GM12878 (cell line): Measurements from ENCODE around the gene SCLT1. TPM values are rescaled to one million over a fixed set of nuclear protein-coding genes. Genes with fewer than 3 reads are reported as not detected.

Experiments
- ATAC-seq: fragments of 200-7000 bp; cut with Tn5 transposase; 3 replicates; pipeline ENCODE4 v1.9.1; 2020; ENCODE audit warnings: mild to moderate bottlenecking, moderate library complexity
- BruUV-seq: library from RNA; stranded (reverse); fragments of 400-500 nt; replicated peaks from 2 replicates; lab custom pipeline; 2021; lab: Mats Ljungman, UMichigan
- CTCF ChIA-PET: fragments of 300-600 bp; sonication (Branson Sonifier 250); formaldehyde crosslinking; extraction: SDS; loops from one replicate; lab custom pipeline; 2021; ENCODE audit warnings: inconsistent platforms; lab: Yijun Ruan, JAX
- POLR2A ChIA-PET: fragments of 350-600 bp; formaldehyde crosslinking; extraction: SDS; loops from one replicate; lab custom pipeline; 2021; ENCODE audit warnings: inconsistent platforms; lab: Charles Lee
- RAD21 ChIA-PET: fragments of 300-600 bp; sonication (Branson Sonifier 250); formaldehyde crosslinking; loops from one replicate; lab custom pipeline; 2023; ENCODE audit warnings: antibody characterized with exemption; ENCODE audit not compliant: unreplicated experiment; lab: Charles Lee
- SMC1A ChIA-PET: fragments of 300-600 bp; sonication (Branson Sonifier 250); formaldehyde crosslinking; loops from one replicate; lab custom pipeline; 2023; ENCODE audit not compliant: unreplicated experiment, uncharacterized antibody; lab: Charles Lee
- DNase-seq: peaks from one replicate; pipeline ENCODE4 v3.0.0-alpha.2; 2011; ENCODE audit warnings: low read depth, low spot score
- FAIRE-seq: peaks from 3 replicates; lab custom pipeline; 2011; peaks lifted over from hg19 to GRCh38; lab: Jason Lieb, UNC
- H2AFZ ChIP-seq: 2 replicates; pipeline ENCODE4 v1.6.0; 2011; ENCODE audit warnings: low read depth, low read length, control low read depth; ENCODE audit not compliant: control insufficient read depth
- H3K27ac ChIP-seq: 2 replicates; pipeline ENCODE4 v1.5.1; 2011; ENCODE audit warnings: control low read depth; ENCODE audit not compliant: control insufficient read depth, insufficient read depth
- H3K27me3 ChIP-seq, 2 experiments: replicated peaks in 1 of 2; 2 replicates each; pipeline versions ENCODE4 v1.6.0 to v1.6.1; 2011; ENCODE audit warnings: low read length in 1 of 2; ENCODE audit not compliant: control insufficient read depth in 2 of 2, insufficient read depth in 2 of 2
- H3K36me3 ChIP-seq, 2 experiments: 2 replicates each; pipeline ENCODE4 v1.5.1; 2011; ENCODE audit warnings: low read length in 1 of 2; ENCODE audit not compliant: control insufficient read depth in 2 of 2, insufficient read depth in 2 of 2
- H3K4me1 ChIP-seq: 2 replicates; pipeline ENCODE4 v1.6.1; 2011; ENCODE audit warnings: mild to moderate bottlenecking, low read length, moderate library complexity, mixed read lengths; ENCODE audit not compliant: control insufficient read depth, insufficient read depth
- H3K4me2 ChIP-seq: 2 replicates; pipeline ENCODE4 v1.6.0; 2011; ENCODE audit warnings: control low read depth; ENCODE audit not compliant: control insufficient read depth, insufficient read depth
- H3K4me3 ChIP-seq: fragments of 200-600 bp; sonication (generic); 2 replicates; pipeline ENCODE4 v1.5.1; 2016
- H3K79me2 ChIP-seq: 2 replicates; pipeline ENCODE4 v1.6.0; 2011; ENCODE audit warnings: low read length; ENCODE audit not compliant: control insufficient read depth, insufficient read depth
- H3K9ac ChIP-seq: 2 replicates; pipeline ENCODE4 v1.8.0; 2011; ENCODE audit warnings: low read length, control low read depth, mixed read lengths; ENCODE audit not compliant: control insufficient read depth, insufficient read depth
- H3K9me3 ChIP-seq: replicated peaks from 3 replicates; pipeline ENCODE4 v1.5.1; 2011; ENCODE audit warnings: mild to moderate bottlenecking, low read length; ENCODE audit not compliant: control insufficient read depth, insufficient read depth
- H4K20me1 ChIP-seq: 2 replicates; pipeline ENCODE4 v1.6.0; 2011; ENCODE audit not compliant: control insufficient read depth, insufficient read depth
- CTCF ChIP-seq, 3 experiments: IDR thresholded peaks in 2 of 3; conservative IDR thresholded peaks in 1 of 3; 2 replicates each; pipeline ENCODE4 v1.5.1; 2011; ENCODE audit warnings: low read depth in 3 of 3, low read length in 3 of 3, mild to moderate bottlenecking in 3 of 3, control low read depth in 2 of 3, moderate library complexity in 2 of 3, inconsistent platforms in 1 of 3, mixed read lengths in 1 of 3; ENCODE audit not compliant: control insufficient read depth in 2 of 3, insufficient read depth in 1 of 3; ENCODE audit errors: extremely low read depth in 1 of 3
- MLLT1 ChIP-seq: fragments of 450-650 bp; IDR thresholded peaks from 2 replicates; pipeline ENCODE4 v1.6.1; 2016; ENCODE audit warnings: mild to moderate bottlenecking
- MTA3 ChIP-seq: IDR thresholded peaks from 2 replicates; pipeline ENCODE4 v1.6.1; 2012; ENCODE audit warnings: low read length, inconsistent platforms, borderline replicate concordance
- RAD51 ChIP-seq: fragments of 450-650 bp; IDR thresholded peaks from 2 replicates; pipeline ENCODE4 v1.6.1; 2016; ENCODE audit warnings: moderate library complexity, mild to moderate bottlenecking, inconsistent platforms
- SRF ChIP-seq, 2 experiments: IDR thresholded peaks; 2 replicates each; pipeline ENCODE4 v1.6.1; 2011; ENCODE audit warnings: low read depth in 2 of 2, low read length in 2 of 2, mild to moderate bottlenecking in 1 of 2, moderate library complexity in 1 of 2
- ZBTB40 ChIP-seq: fragments of 450-650 bp; IDR thresholded peaks from 2 replicates; pipeline ENCODE4 v1.6.1; 2016; ENCODE audit warnings: mild to moderate bottlenecking, moderate library complexity, borderline replicate concordance
- WGBS: methylation state at CpG from one replicate; pipeline ENCODE4 v1.1.6; 2016; ENCODE audit warnings: low lambda C conversion rate; ENCODE audit not compliant: insufficient replicate concordance, insufficient coverage; ENCODE audit errors: missing lambda C conversion rate; 5-methylcytosine and 5-hydroxymethylcytosine counted together
- in situ Hi-C: fragments of 300-500 bp; cut with MboI; formaldehyde crosslinking; loops from 9 replicates; pipeline ENCODE4 v1.14.3; 2018; ENCODE audit warnings: mixed read lengths
- intact Hi-C: fragments of 100-400 bp; cut with micrococcal nuclease; formaldehyde crosslinking; loops from one replicate; pipeline ENCODE4 v1.14.2; 2022; ENCODE audit not compliant: unreplicated experiment
- polyA plus RNA-seq, 11 experiments: library from polyadenylated mRNA; depleted of rRNA in 4 of 11; unstranded in 6 of 11; stranded (reverse) in 5 of 11; fragments of >200 nt; fragmentation: Nextera tagmentation in 4 of 11; fragmentation: Illumina TruSeq in 1 of 11; extraction: Ambion mirVana in 4 of 11; extraction: Trizol in 1 of 11; gene quantifications; 1 replicate in 1 of 11; 2 replicates in 10 of 11; pipeline versions ENCODE4 v1.2.1 to v1.2.3, GENCODE V29; 2011 to 2016; ENCODE audit warnings: inconsistent platforms in 2 of 11, missing spikeins in 2 of 11, low read depth in 1 of 11
- total RNA-seq, 4 experiments: library from RNA; depleted of rRNA in 3 of 4; stranded (reverse); fragments of >200 nt in 3 of 4; fragmentation: Illumina TruSeq in 1 of 4; extraction: Trizol in 1 of 4; gene quantifications; 2 replicates each; pipeline versions ENCODE4 v1.2.1 to v1.2.3, GENCODE V29; 2013 to 2021
- TF ChIP-seq, protein P1 (sequence below): fragments of 450-650 bp; formaldehyde crosslinking; IDR thresholded peaks from 2 replicates; pipeline ENCODE4 v1.5.0; 2022; ENCODE audit warnings: mild to moderate bottlenecking, missing genetic modification characterization

SCLT1 gene
- total and polyA plus RNA-seq, 10 of the 15 experiments (the other 5 are each of a cell fraction or from before 2014, with no cell fraction given): 7.8 to 31.4 (median 19.6) TPM

GRCh38 chr4:128921954-128922353 is 171.4 kb downstream of the SCLT1 start:
- no peak for ATAC-seq
- DNase-seq: no peak
- H3K9ac ChIP-seq: no peak overlapping the region
- H3K9me3 ChIP-seq: peaks cover 3% of the 10 kb centered on the region
- peaks cover 18% of the 10 kb centered on the region for H3K4me1 ChIP-seq
- no TSS peak for BruUV-seq
- ChIA-PET SMC1A (no interaction called here), RAD21 (no interaction called here), CTCF (no interaction called here), POLR2A (no interaction called here)
- no peaks in the 10 kb centered on the region for H3K79me2 ChIP-seq
- H3K27me3 ChIP-seq: no peaks in the 10 kb centered on the region
- H3K4me3 ChIP-seq: no peak overlapping the region
- in situ Hi-C loops: no loop called here
- intact Hi-C loops: no loop called here
- FAIRE-seq: no peak
- H4K20me1 ChIP-seq: no peaks in the 10 kb centered on the region
- H3K4me2 ChIP-seq: no peak overlapping the region
- H3K36me3 ChIP-seq: no peaks in the 10 kb centered on the region
- H3K27ac ChIP-seq: no peak overlapping the region
- WGBS: 99% methylated on average over 3 of the region's 3 CpGs
- H2AFZ ChIP-seq: no peak overlapping the region
- TF ChIP-seq MTA3 (no peak), CTCF (IDR thresholded peaks at IDR 0.05 in 2 of 3, conservative IDR thresholded peaks at IDR 0.05 in 1 of 3; ENCODE audit: control insufficient read depth in 2 of 3, extremely low read depth in 1 of 3, insufficient read depth in 1 of 3, low read depth in 3 of 3, low read length in 3 of 3) (no peak), SRF (IDR thresholded peaks at IDR 0.05; ENCODE audit: low read depth in 2 of 2, low read length in 2 of 2) (no peak), ZBTB40 (no peak), MLLT1 (no peak), RAD51 (no peak)
- TF ChIP-seq, protein P1, sequence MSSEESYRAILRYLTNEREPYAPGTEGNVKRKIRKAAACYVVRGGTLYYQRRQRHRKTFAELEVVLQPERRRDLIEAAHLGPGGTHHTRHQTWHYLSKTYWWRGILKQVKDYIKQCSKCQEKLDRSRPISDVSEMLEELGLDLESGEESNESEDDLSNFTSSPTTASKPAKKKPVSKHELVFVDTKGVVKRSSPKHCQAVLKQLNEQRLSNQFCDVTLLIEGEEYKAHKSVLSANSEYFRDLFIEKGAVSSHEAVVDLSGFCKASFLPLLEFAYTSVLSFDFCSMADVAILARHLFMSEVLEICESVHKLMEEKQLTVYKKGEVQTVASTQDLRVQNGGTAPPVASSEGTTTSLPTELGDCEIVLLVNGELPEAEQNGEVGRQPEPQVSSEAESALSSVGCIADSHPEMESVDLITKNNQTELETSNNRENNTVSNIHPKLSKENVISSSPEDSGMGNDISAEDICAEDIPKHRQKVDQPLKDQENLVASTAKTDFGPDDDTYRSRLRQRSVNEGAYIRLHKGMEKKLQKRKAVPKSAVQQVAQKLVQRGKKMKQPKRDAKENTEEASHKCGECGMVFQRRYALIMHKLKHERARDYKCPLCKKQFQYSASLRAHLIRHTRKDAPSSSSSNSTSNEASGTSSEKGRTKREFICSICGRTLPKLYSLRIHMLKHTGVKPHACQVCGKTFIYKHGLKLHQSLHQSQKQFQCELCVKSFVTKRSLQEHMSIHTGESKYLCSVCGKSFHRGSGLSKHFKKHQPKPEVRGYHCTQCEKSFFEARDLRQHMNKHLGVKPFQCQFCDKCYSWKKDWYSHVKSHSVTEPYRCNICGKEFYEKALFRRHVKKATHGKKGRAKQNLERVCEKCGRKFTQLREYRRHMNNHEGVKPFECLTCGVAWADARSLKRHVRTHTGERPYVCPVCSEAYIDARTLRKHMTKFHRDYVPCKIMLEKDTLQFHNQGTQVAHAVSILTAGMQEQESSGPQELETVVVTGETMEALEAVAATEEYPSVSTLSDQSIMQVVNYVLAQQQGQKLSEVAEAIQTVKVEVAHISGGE (CRISPR knock-in tag): no peak
